ENCODE measurements around the gene GLDN. TPM values are rescaled to one million over a fixed set of nuclear protein-coding genes. Genes with fewer than 3 reads are reported as not detected.

Gene GLDN
- total and polyA plus RNA-seq, 2 experiments from 2014 or later, result 0.32 to 1.2 TPM

DNA sequence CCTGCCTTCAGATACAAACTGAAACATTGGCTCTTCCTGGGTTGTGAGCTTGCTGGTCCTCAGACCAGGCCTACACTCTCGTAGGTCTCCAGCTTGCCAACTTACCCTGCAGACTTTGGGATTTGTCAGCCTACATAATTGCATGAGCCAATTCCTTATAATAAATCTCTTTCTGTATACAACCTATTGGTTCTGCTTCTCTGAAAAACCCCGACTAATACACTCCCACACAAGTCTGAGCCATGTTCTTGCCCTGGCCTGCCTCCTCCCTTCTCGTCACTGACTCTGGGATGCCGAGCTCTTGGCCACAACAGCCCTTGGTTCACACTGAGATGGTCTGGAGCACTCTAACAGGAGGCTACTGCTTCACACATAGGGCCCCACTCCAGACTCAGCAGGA, 12.5 kb upstream of the GLDN start:
- no peaks in the 10 kb centered on the region for H3K4me1 ChIP-seq (ENCODE audit: insufficient read depth)
- H3K4me2 ChIP-seq, result no peak overlapping the region
- DNase-seq (ENCODE audit: low spot score) (no peak), ATAC-seq (no peak)
- no peaks in the 10 kb centered on the region for H3K79me2 ChIP-seq (replicated peaks; ENCODE audit: insufficient read depth)
- TF ChIP-seq, protein P1, sequence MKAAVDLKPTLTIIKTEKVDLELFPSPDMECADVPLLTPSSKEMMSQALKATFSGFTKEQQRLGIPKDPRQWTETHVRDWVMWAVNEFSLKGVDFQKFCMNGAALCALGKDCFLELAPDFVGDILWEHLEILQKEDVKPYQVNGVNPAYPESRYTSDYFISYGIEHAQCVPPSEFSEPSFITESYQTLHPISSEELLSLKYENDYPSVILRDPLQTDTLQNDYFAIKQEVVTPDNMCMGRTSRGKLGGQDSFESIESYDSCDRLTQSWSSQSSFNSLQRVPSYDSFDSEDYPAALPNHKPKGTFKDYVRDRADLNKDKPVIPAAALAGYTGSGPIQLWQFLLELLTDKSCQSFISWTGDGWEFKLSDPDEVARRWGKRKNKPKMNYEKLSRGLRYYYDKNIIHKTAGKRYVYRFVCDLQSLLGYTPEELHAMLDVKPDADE (IDR thresholded peaks at IDR 0.05), result no peak
- no peak for TF ChIP-seq POLR2AphosphoS5 (IDR thresholded peaks at IDR 0.05; ENCODE audit: low read depth)
- no peak for TF ChIP-seq NANOG (IDR thresholded peaks at IDR 0.05; ENCODE audit: borderline replicate concordance)
- TF ChIP-seq ZNF462 (CRISPR knock-in tag; IDR thresholded peaks at IDR 0.05), result no peak
- TF ChIP-seq, protein P2, sequence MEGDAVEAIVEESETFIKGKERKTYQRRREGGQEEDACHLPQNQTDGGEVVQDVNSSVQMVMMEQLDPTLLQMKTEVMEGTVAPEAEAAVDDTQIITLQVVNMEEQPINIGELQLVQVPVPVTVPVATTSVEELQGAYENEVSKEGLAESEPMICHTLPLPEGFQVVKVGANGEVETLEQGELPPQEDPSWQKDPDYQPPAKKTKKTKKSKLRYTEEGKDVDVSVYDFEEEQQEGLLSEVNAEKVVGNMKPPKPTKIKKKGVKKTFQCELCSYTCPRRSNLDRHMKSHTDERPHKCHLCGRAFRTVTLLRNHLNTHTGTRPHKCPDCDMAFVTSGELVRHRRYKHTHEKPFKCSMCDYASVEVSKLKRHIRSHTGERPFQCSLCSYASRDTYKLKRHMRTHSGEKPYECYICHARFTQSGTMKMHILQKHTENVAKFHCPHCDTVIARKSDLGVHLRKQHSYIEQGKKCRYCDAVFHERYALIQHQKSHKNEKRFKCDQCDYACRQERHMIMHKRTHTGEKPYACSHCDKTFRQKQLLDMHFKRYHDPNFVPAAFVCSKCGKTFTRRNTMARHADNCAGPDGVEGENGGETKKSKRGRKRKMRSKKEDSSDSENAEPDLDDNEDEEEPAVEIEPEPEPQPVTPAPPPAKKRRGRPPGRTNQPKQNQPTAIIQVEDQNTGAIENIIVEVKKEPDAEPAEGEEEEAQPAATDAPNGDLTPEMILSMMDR (conservative IDR thresholded peaks at IDR 0.05; ENCODE audit: low read depth in 2 of 2), result no peak
- no peak for TF ChIP-seq JUNB (IDR thresholded peaks at IDR 0.05; ENCODE audit: unreplicated experiment)
- TF ChIP-seq EZH2phosphoT487 (IDR thresholded peaks at IDR 0.05; ENCODE audit: unreplicated experiment), result no peak
- no peak for TF ChIP-seq CREB1 (CRISPR knock-in tag; IDR thresholded peaks at IDR 0.05; ENCODE audit: low read depth)
- TF ChIP-seq ZNF331 (CRISPR knock-in tag; IDR thresholded peaks at IDR 0.05; ENCODE audit: low read depth), result no peak
- TF ChIP-seq, protein P3, sequence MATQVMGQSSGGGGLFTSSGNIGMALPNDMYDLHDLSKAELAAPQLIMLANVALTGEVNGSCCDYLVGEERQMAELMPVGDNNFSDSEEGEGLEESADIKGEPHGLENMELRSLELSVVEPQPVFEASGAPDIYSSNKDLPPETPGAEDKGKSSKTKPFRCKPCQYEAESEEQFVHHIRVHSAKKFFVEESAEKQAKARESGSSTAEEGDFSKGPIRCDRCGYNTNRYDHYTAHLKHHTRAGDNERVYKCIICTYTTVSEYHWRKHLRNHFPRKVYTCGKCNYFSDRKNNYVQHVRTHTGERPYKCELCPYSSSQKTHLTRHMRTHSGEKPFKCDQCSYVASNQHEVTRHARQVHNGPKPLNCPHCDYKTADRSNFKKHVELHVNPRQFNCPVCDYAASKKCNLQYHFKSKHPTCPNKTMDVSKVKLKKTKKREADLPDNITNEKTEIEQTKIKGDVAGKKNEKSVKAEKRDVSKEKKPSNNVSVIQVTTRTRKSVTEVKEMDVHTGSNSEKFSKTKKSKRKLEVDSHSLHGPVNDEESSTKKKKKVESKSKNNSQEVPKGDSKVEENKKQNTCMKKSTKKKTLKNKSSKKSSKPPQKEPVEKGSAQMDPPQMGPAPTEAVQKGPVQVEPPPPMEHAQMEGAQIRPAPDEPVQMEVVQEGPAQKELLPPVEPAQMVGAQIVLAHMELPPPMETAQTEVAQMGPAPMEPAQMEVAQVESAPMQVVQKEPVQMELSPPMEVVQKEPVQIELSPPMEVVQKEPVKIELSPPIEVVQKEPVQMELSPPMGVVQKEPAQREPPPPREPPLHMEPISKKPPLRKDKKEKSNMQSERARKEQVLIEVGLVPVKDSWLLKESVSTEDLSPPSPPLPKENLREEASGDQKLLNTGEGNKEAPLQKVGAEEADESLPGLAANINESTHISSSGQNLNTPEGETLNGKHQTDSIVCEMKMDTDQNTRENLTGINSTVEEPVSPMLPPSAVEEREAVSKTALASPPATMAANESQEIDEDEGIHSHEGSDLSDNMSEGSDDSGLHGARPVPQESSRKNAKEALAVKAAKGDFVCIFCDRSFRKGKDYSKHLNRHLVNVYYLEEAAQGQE (IDR thresholded peaks at IDR 0.05; ENCODE audit: unreplicated experiment), result no peak
- no peak for TF ChIP-seq ZNF114 (CRISPR knock-in tag; IDR thresholded peaks at IDR 0.05)
- no peak for TF ChIP-seq STAT1 (IDR thresholded peaks at IDR 0.05; ENCODE audit: unreplicated experiment)
- TF ChIP-seq EZH2 (IDR thresholded peaks at IDR 0.05; ENCODE audit: low read depth, unreplicated experiment), result no peak
- H3K4me3 ChIP-seq, result no peak overlapping the region
- Mint-ChIP-seq H3K27ac (no peak overlapping the region), H3K4me3 (no peak overlapping the region), H3K4me1 (no peaks in the 10 kb centered on the region), H3K9me3 (no peaks in the 10 kb centered on the region), H3K27me3 (ENCODE audit: insufficient read depth, low read depth, poor library complexity) (peaks cover 3% of the 10 kb centered on the region), H3K36me3 (ENCODE audit: low read depth) (no peaks in the 10 kb centered on the region)
- H3F3A ChIP-seq (replicated peaks; ENCODE audit: low read depth), result no peaks in the 10 kb centered on the region
- H3K27ac ChIP-seq (ENCODE audit: low read depth), result no peak overlapping the region
- no peaks in the 10 kb centered on the region for H3K27me3 ChIP-seq (ENCODE audit: insufficient read depth)
- H2AFZ ChIP-seq, result no peak overlapping the region
- peaks cover 4% of the 10 kb centered on the region for H3K9me2 ChIP-seq (ENCODE audit: insufficient read depth)
- no peaks in the 10 kb centered on the region for H3K36me3 ChIP-seq (ENCODE audit: insufficient read depth)
- no peaks in the 10 kb centered on the region for H4K20me1 ChIP-seq (replicated peaks; ENCODE audit: insufficient read depth)

All from GM23338 (cell line).